COLO829 (cell line): ENCODE results near the gene LIPC.

Experiments
- DNase-seq: peaks from one replicate; pipeline ENCODE4 v3.0.0; 2012; ENCODE audit warnings: low spot score

LIPC gene

DNA sequence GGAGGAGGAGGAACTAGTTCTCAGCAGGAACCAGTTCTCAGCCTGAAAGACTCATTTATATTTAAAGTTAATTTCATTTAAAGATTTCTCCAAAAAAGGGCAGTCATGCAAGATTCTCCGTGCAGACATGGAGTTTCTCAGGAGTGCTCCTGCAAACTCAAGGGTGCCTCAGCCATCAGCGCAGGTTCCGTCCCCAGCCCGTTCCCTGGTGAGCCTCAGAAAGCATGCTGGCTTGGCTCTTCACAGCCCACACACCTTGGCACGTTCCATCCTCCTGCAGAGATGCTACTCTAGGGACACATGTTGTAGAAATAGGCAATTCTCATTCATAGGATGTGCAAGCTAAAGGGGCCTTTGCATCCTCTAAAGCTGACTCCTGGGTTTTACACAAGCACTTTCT is 123.0 kb downstream of the LIPC start:
- no peak for DNase-seq

DNA sequence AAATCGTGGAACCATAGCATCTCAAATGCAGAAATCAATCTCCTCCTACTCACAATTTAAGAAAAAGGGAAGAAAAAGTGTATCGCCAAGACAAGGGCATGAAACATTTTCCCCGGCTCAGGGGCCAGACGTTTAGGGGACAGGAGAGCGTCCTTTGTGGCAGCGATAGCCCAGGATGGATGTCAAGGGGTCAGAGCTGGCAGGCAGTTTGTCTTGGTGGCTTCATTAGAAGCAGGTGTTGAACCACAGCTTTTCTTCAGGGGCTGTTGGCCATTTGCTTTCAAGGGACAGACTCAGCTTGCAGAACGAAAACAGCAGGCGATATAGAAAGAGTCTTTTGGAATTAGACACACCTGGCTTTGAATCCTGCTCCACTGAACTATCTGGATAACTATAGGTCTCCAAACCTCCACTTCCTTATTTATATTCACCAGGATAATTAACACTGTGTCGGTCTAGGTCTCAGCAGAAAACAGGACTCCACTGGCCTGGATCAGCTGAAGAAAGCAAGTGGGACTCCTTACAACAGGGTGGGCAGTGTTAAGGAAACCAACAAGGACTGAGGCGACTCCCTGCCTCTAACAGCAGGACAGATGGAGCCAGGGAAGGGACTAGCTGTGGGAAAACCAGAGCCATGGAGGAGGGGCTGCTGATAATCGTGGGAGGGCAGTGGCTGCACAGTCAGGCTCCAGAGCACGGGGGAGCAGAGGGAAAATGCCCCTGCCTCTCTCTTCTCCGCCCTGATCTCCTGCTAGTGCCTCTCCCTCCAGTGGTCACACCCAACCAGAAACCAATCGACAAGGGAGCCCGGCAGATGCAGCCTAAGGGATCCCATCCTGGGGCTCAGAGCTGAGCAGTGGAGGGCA is 123.6 kb downstream of the LIPC start:
- no peak for DNase-seq

DNA sequence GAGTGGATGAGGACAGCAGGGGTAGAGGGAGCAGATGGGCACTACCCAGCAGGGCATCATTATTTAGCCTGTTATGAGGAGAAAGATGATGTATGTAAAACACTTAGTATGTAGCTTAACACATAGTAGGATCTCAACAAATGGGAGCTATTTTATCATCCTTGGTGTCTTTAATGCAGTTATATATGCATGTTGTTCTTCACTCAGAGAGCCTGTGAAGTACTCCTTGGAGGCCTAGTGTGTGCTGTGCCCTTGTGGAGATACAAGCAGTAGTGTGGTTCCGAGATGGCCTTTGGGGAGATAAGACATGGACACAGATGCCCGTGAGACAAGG is 124.2 kb downstream of the LIPC start:
- no peak for DNase-seq

DNA sequence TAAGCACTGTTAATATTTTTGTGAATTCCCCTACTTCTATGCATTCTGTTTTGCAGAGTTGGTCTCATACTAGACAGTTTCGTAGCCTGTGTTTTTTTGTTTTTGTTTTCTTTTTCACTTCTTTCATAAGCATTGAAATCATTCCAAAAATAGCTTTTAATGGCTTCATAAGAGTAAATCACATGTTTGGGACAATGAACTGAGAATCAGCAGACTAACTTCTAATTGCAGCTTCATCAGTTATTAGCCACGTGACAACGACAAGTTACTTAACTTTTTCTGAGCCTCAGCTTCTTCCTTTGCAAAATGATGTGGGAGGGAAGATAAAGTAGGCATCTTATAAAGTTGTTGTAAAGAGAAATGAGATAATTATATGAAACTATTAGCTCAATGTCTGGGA is 124.8 kb downstream of the LIPC start:
- no peak for DNase-seq

DNA sequence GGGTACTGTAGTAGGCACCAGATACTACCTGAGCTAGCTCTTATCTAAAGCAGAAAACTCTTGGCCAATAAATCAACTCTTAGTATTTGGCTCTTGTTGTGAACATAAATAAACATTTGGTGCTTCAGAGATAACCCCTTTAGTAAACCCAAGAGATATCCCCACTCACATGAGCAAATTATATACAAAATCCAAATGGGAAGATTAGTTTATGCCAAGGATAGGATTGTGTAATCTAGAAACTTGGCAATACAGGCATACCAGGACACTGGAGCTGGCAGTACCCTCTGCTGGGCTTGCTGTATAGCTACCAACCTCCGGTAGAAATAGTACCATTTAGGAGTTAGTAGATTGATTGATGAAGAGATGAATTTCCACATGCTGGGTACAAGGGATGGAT is 127.0 kb downstream of the LIPC start:
- DNase-seq = no peak

DNA sequence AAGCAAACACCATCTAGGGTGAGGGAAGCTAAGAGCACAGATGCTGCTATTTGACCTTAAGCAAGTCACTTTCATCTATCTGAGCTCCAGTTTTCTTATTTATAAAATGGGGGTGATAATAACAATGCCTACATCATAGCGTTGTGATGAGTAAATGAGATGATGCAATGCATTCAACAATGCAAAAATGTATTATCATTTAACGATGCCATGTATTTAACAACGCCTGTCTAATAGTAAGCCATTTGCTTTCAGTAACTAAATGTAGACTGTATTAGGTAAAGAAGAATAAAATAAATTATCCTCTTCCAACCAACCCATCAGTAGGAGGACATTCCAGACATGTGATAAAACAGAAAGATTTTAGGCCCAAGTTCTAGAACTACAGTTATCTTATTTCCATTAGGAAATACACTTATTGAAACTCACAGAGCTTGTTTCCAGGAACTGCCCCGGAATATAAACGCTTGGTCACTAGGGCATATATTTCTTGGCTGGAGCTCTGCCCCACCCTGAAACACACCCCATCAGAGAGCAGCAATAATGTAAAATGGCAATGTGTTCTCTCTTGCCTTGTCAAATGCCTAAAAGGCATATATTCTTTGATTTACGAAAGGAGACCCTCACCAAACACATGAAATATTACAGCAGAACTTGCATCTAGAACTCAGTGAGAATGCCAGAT is 128.3 kb downstream of the LIPC start:
- DNase-seq = no peak

DNA sequence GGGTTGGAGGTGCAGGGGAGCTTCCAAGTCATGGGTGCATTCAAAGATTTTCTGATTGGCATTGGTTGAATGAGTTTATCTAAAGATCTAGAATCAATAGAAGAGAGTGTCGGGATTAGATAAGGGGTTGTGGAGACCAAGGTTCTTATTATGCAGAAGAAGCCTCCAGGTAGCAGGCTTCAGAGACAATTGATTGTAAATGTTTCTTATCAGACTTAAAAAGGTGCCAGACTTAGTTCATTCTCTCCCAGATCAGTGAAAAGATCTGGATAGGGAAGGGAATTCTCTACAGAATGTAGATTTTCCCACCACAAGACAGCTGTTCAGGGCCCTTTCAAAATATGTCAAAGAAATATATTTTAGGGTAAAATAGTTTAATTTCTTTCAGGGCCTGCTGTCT is 129.5 kb downstream of the LIPC start:
- no peak for DNase-seq

DNA sequence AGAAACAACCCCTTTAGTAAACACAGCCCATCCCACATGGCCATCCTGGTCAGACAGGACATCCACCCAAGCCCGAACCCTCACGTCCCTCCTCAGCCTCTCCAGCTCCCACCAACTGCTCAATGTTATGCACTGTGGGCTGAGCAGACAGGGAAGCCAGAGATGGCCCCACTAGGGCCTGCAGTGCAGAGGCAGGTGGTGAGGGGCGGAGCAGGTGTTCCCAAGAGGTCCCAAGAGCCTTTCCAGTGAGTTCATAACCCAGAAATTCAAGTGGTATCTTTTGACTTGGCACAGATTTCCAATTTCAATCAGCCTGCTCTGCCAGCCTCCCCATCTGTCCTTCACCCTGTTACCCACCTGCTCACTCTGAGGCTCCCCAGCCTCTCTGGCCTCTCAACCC is 130.3 kb downstream of the LIPC start:
- no peak for DNase-seq

DNA sequence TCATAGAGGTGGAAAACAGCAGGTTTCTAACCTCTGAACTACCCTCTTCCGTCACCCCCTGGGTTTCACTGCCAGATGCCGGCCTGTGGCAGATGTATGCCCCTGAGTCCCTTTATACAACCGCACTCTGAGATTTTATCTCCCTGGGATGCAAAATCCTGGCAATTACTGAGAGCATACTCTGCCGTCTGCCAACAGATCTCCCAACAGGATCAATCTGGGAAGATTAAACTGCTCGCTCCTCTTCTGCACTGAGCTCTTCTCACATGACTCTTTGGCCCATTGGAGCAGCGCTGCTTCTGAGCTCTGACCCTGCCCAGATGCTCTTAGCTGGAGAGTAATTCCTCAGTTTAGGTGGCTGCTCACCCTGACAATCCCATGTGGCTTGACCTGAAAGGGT is 133.2 kb downstream of the LIPC start:
- no peak for DNase-seq

DNA sequence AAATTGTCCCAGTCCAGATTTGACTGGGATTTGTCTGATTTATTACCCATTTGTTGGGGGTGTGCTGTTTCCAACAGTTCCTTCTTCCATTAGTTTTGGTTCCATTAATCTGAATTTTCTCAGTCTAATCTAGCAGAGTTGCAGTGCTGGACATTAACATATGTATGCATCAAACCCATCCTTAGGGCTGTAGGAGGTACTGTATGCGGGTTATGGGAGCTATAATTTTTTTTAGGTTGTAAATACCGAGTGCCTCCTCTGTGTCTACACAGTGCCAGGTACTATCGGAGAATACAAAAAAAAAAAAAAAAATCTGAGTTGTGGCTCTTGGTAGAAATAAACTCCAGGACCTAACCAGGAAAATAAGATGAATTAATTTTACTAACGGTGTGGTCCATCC is 133.8 kb downstream of the LIPC start:
- no peak for DNase-seq

DNA sequence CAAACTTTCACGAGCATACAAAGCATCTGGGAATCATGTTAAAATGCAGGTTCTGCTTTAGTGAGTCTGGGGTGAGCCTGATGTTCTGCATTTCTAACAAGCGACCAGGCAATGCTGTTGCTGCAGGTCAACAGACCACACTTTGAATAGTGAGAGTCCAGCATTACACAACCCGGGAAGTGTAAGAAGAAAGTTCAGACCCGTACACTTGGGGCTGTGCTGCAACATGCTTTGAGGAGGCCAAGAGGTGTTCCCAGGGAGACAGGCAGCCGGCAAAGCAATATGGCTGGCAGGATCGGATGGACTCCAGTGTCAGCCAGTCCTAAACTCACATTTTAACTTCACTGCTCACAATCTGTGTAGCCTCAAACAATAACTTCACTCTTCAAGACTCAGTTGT is 134.2 kb downstream of the LIPC start:
- no peak for DNase-seq

DNA sequence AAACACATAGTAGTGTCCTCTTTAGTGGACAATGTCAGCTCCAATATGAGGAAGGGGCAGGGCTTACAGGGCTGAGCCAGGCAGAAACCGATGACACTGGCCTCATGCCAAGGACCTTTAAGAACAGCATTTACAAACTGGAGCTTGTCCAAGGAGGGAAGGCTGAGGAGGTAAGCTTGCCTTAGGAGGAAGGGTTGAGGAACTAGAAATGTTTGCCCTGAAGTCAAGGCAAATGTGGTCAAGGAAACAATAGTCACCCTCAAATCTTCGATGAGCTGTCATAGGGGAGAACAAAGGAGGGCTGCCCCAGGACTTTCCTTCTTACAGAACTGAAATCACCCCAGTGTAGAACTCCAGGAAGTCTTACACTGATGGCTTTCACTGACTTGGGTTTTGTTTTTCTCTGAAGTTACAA is 136.4 kb downstream of the LIPC start:
- no peak for DNase-seq

DNA sequence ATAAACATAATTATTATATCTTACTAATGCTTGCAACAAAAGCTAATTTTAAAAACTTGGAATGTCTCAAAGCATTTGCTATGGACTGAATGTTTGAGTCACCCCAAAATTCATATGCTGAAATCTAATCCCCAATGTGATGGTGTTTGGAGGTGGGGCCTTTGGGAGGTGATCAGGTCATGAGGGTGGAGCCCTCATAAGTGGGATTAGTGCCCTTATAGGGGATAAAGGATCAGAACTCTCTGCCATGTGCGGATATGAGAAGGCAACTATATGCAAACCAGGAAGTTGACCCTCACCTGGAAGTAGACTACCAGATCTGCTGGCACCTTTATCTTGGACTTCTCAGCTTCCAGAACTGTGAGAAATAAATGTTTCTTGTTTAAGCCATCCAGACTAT is 137.7 kb downstream of the LIPC start:
- DNase-seq = no peak

DNA sequence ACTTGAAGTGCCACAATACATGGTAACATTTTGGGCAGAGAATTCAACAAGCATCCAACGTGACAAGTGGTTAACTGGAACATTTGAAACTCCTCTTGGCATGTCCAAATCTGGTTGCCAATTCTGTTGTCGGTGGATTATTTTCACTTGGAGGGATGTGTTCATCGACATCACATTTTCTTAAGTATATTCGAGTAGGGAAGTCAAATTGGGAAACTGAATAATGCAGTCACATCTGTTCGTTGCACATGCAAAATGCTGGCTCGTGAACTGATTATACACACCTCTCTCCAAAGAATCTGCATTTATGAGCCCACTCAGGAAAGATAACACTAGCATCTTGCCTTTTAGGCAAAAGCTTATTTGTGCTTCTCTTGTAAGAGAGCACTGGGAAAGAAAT is 139.7 kb downstream of the LIPC start:
- DNase-seq = no peak

DNA sequence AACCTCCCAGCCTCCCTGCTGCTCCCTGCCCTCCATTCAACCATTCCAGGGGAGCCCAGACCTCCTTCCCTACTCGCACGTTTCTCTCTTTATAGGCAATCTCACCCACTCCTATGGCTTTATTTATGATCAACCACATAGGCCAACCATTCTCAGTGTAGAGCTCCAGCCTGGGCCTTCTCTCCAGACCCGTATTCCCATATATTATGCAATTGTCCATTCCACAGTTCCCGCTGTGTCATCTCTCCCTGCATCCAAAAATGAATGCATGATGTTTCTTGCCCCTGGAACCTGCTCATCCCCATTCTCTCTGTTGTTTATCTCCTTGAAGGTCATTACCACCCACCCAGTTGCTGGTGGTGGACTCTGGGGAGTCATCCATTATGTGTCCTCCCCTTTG is 140.7 kb downstream of the LIPC start:
- no peak for DNase-seq

DNA sequence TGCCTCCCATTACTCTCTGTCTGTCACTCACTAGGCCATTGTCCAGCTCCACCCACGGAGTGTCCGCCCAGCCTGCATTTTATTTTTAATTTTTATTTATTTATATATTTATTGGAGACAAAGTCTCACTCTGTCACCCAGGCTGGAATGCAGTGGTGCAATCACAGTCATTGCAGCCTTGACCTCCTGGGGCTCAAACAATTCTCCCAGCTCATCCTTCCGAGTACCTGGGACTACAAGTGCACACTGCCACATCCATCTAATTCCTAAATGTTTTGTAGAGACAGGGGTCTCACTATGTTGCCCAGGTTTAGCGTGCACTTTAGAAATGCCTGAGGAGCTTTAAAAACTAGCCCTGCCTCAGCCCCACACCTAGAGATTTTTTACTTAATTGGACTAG is 141.5 kb downstream of the LIPC start:
- DNase-seq = no peak

DNA sequence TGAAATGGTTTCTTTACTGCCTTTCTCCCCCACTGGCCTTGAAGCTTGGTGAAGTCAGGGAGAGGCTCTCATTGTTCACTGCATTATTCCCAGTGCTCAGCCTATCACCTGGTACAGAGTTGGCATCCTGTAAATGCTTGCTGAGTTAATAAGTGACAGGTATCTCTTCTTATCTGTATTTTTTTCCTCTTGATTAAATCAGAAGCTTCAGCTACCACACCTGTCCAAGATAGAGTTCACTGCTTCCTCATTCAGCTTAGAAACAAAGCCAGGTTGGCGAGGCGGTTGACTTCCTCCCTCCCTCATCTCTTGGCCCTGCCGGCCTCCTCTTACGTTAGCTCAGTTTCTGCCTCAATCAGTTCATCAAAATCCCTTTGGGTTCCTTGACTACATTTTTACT is 142.8 kb downstream of the LIPC start:
- no peak for DNase-seq

DNA sequence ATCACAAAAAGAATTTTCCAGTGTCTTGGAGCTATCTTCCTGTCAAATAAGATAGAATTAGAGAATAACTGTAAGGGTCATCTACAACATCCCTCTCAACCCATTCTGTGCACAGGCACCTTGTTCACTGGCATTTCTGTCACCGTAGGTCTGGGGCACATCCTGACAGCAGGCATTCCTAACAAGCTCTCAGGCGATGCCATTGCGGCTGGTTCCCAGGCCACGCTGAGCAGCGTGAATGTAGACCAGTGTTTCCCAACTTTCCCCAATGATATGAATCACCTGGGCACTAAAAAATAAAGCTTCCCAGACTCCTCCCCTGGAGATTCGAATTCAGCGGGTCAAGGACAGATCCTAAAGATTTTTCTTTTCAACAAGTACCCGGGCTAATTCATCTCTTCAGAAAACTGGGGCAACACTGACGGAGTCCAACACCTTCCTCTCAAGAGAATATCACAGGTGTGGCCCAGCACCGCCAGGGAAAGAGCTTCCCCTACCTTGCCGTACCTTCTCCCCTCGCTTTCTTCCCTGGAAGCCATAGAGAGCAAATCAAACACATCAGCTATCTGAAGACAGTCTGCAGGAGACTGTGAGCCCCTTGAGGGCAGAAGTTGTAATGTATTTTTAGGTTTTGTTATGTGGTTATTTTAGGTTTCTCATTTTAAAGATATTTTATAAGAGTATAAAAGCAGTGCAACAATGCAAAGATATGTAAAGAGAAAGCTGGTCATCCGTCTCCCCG is 143.4 kb downstream of the LIPC start:
- no peak for DNase-seq

DNA sequence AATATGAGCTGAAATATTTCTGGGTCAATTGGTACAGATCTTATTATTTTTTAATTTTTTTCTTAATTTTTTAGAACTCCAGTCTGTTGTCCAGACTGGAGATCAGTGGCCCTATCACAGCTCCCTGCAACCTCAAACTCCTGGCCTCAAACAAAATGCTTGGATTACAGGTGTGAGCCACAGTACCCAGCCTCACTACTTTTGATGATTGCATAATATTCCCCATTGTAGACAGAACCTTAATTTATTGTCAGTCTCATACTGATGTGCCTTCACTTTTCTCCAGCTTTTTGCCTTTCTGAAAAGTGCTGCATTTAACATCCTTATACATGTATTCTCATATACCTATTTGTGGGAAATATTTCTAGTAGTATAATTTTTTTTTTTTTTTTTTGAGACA is 144.9 kb downstream of the LIPC start:
- no peak for DNase-seq

DNA sequence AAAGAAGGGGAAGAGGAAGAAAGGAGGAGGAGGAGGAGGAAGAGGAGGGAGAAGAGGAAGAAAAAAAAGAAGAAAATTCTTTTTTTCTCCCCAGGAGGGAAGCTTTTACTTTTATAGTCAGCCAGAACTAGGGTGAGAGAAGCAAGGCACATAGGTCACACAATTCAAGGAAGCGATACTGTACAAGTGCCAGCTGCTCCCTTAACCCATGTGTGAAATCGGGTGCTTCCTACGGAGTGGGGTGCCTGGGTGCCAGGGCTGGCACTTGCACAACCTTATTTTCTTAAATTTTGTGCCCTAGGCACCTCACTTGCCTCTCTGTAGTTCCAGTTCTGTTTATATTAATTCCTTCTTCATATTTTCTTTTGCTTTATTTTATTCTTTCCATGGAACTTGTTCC is 150.4 kb downstream of the LIPC start:
- DNase-seq = no peak

DNA sequence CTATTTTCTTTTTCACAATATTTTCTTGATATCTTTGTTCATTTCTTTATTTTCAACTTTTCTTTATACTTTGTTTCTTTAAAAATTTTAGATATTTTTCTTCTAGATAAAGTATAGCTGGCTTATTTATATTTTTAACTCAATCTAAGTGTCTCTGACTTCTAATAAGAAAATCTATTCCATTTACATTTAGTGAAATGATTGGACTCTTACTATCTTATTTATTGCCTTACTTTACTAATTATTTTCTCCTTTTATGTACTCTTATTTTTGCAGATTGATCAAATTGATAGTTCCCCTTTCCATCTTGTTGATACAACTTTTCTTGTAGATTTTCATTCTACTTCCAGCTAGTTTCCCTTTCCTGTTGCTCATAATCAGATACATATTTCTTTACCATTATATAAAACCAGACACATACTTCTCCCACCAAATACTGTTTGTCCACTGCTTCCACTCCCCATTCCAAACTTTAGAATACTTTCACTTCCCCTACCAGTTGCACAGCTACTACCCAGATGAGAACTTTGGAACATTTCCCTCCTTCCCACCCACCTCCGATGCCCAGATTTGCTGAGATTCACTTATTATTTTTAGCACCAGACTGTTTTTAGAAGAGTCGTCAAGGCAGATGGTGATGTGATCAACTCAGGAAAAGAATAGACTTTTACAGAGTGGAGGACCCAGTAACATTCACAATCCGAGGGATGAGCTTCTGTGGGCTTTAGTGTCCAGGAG is 151.5 kb downstream of the LIPC start:
- DNase-seq = no peak

DNA sequence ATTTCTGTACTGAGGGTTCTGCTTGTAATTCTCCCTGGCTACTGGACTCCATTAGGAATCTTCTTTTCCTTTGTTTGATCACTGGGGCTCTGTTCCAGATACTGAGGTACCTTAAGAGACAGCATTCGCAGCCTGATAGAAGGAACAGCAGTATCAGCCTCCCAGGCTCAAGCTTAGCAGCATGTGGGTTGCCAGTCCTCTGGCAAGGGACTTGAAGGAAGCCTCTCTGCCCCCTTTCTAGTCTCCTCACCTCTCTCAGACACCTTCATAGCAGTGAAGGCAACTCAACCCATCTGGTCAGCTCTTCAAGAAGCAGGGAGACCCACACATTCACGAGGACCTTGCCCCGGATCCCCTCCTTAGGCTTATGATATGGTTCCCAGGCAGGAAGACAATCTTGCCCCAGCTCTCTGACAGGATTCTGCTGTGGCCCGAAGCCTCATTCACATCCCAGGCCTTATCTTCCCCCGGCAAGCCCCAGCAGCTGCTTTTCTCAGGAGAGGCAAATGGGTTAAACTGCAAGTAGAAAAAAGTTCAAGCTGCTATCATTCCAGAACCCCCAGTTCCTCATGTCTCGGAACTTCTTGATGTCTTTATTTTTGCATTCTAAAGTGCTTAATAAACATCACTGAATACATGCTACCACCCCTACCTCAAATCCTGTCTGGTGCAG is 153.1 kb downstream of the LIPC start:
- no peak for DNase-seq
